HEK293 (cell line): ENCODE data around the gene SRSF6.

Experiments
- ATF2 ChIP-seq: fragments of 450-650 bp; formaldehyde crosslinking; IDR thresholded peaks from 2 replicates; pipeline ENCODE4 v1.5.1; 2016; ENCODE audit warnings: missing biosample characterization, missing genetic modification characterization, low read depth
- CTCF ChIP-seq: fragments of 450-650 bp; formaldehyde crosslinking; IDR thresholded peaks from 2 replicates; pipeline ENCODE4 v1.5.1; 2016; ENCODE audit warnings: missing biosample characterization, missing genetic modification characterization
- YY1 ChIP-seq: fragments of 450-650 bp; formaldehyde crosslinking; IDR thresholded peaks from 2 replicates; pipeline ENCODE4 v1.5.1; 2018; ENCODE audit warnings: missing biosample characterization, missing genetic modification characterization
- ZBTB11 ChIP-seq: fragments of 450-650 bp; formaldehyde crosslinking; conservative IDR thresholded peaks from 2 replicates; pipeline ENCODE4 v1.5.1; 2016; ENCODE audit warnings: low read depth, missing biosample characterization, missing genetic modification characterization
- ZNF24 ChIP-seq: fragments of 450-650 bp; formaldehyde crosslinking; IDR thresholded peaks from 2 replicates; pipeline ENCODE4 v1.5.1; 2016; ENCODE audit warnings: missing biosample characterization, missing genetic modification characterization
- ZNF518A ChIP-seq: fragments of 450-650 bp; formaldehyde crosslinking; conservative IDR thresholded peaks from 2 replicates; pipeline ENCODE4 v1.5.1; 2016; ENCODE audit warnings: low read depth, missing biosample characterization, missing genetic modification characterization
- ZNF658 ChIP-seq: fragments of 450-650 bp; formaldehyde crosslinking; IDR thresholded peaks from 2 replicates; pipeline ENCODE4; 2016; ENCODE audit warnings: missing biosample characterization, missing genetic modification characterization

- TF ChIP-seq CTCF (tag by site-specific recombination) (no peak), ATF2 (tag by site-specific recombination) (no peak), ZNF24 (tag by site-specific recombination) (no peak), ZNF518A (tag by site-specific recombination) (no peak), ZNF658 (no peak), ZBTB11 (tag by site-specific recombination) (no peak), YY1 (no peak)
Measured at GRCh38 chr20:43490038-43490437, 32.3 kb downstream of the SRSF6 start.
